ENCODE results near the gene SLC7A6.
A peak's percentile ranks its signal among the peaks of the same experiment; 100 is the strongest.

The SLC7A6 gene

GRCh38 chr16:68306633-68307032, 42.3 kb downstream of the SLC7A6 start:
- no peak for DNase-seq (ENCODE audit: low read depth, low spot score)

- DNase-seq (ENCODE audit: low read depth, low spot score), result no peak
These were observed 45.5 kb downstream of the SLC7A6 start for GRCh38 chr16:68309799-68310198.

- DNase-seq (ENCODE audit: low read depth, low spot score), result no peak
These were observed 46.1 kb downstream of the SLC7A6 start for GRCh38 chr16:68310437-68310773.

GRCh38 chr16:68310774-68311511, 46.6 kb downstream of the SLC7A6 start, which contains the start of the genes PRMT7 and SLC7A6OS:
PRMT7 (plus strand) TSS chr16:68311019; CDS start chr16:68315980, 4,961 bp downstream.
SLC7A6OS (minus strand) TSS chr16:68310946; CDS start chr16:68310926, 20 bp downstream.
- peak; percentile 54 for DNase-seq (ENCODE audit: low read depth, low spot score)

GRCh38 chr16:68313116-68313515, 48.8 kb downstream of the SLC7A6 start:
- no peak for DNase-seq (ENCODE audit: low read depth, low spot score)

- no peak for DNase-seq (ENCODE audit: low read depth, low spot score)
These were observed 55.0 kb downstream of the SLC7A6 start for GRCh38 chr16:68319185-68319908.

GRCh38 chr16:68324336-68324735, 60.0 kb downstream of the SLC7A6 start:
- DNase-seq (ENCODE audit: low read depth, low spot score), result no peak

GRCh38 chr16:68324780-68325357, 60.5 kb downstream of the SLC7A6 start:
- DNase-seq (ENCODE audit: low read depth, low spot score), result no peak

- peak; percentile 75 for DNase-seq (ENCODE audit: low read depth, low spot score)
These were observed 64.0 kb downstream of the SLC7A6 start for GRCh38 chr16:68328151-68328859.

- no peak for DNase-seq (ENCODE audit: low read depth, low spot score)
These were observed 64.6 kb downstream of the SLC7A6 start for GRCh38 chr16:68328860-68329390.

GRCh38 chr16:68331879-68332410, 67.6 kb downstream of the SLC7A6 start:
- no peak for DNase-seq (ENCODE audit: low read depth, low spot score)

- DNase-seq (ENCODE audit: low read depth, low spot score), result peak; percentile 18
These were observed 68.2 kb downstream of the SLC7A6 start for GRCh38 chr16:68332411-68333121.

GRCh38 chr16:68335175-68335574, 70.8 kb downstream of the SLC7A6 start:
- no peak for DNase-seq (ENCODE audit: low read depth, low spot score)

GRCh38 chr16:68338326-68339119, 74.2 kb downstream of the SLC7A6 start:
- no peak for DNase-seq (ENCODE audit: low read depth, low spot score)

- no peak for DNase-seq (ENCODE audit: low read depth, low spot score)
These were observed 74.9 kb downstream of the SLC7A6 start for GRCh38 chr16:68339214-68339613.

- DNase-seq (ENCODE audit: low read depth, low spot score), result no peak
These were observed 78.3 kb downstream of the SLC7A6 start for GRCh38 chr16:68342620-68343019.

GRCh38 chr16:68343137-68343536, 78.8 kb downstream of the SLC7A6 start:
- no peak for DNase-seq (ENCODE audit: low read depth, low spot score)

GRCh38 chr16:68344252-68344651, 79.9 kb downstream of the SLC7A6 start:
- no peak for DNase-seq (ENCODE audit: low read depth, low spot score)

GRCh38 chr16:68345351-68345810, 81.1 kb downstream of the SLC7A6 start:
- no peak for DNase-seq (ENCODE audit: low read depth, low spot score)

All from brain pericyte (primary cell).